GM19099 (cell line): ENCODE data around the gene SPC24.

Experiments used
- POLR2A ChIP-seq: IDR thresholded peaks from 3 replicates; pipeline ENCODE4 v1.6.1; 2011; ENCODE audit warnings: low read depth; ENCODE audit not compliant: insufficient read length; ENCODE audit errors: extremely low read depth

Gene SPC24

GRCh38 chr19:11098327-11098726, 57.3 kb downstream of the SPC24 start:
- TF ChIP-seq POLR2A: no peak

DNA sequence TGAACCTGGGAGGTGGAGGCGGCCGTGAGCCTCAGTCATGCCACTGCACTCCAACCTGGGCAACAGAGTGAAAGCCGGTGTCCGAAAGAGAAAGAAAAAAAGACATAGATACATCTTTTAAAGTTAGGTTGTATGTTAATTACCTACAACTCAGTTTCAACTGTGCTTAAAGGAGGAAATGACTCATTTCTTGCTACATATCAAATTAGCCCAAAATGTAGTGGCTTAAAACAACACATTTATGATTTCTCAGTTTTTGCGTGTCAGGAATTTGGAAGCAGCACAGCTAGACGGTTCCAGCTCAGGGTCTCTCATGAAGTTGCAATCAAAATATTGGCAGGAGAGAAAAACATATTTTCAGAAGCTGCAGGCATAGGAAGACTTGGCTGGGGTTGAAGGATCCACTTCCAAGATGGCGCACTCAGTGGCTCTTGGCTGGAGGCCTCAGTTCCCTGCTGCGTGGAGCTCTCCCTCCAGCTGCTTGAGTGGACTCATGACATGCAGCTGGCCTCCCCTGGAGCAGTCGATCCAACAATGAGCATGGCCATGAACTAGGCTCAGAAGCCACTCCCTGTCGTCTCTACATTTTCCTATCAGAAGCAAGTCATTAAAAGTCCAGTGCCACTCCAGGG, 59.3 kb downstream of the SPC24 start:
- TF ChIP-seq POLR2A: no peak
